ENCODE results near the gene FAM240B.

The FAM240B gene

GRCh38 chr9:38697776-38698300 is 22.1 kb downstream of the FAM240B start:
- no peak for DNase-seq

- no peak for DNase-seq
Observed at GRCh38 chr9:38696999-38697398, 22.9 kb downstream of the FAM240B start.

- no peak for DNase-seq
Observed at GRCh38 chr9:38694676-38695075, 25.3 kb downstream of the FAM240B start.

GRCh38 chr9:38692707-38693106 is 27.2 kb downstream of the FAM240B start:
- DNase-seq = no peak

GRCh38 chr9:38690574-38690973 is 29.4 kb downstream of the FAM240B start:
- DNase-seq = no peak

GRCh38 chr9:38689678-38690077 is 30.3 kb downstream of the FAM240B start:
- no peak for DNase-seq

- DNase-seq = no peak
Observed at GRCh38 chr9:38687992-38688391, 31.9 kb downstream of the FAM240B start.

GRCh38 chr9:38687389-38687842 is 32.5 kb downstream of the FAM240B start:
- DNase-seq = no peak

GRCh38 chr9:38686933-38687332 is 33.0 kb downstream of the FAM240B start:
- no peak for DNase-seq

- DNase-seq = no peak
Observed at GRCh38 chr9:38685535-38685934, 34.4 kb downstream of the FAM240B start.

GRCh38 chr9:38683336-38683735 is 36.6 kb downstream of the FAM240B start:
- no peak for DNase-seq

GRCh38 chr9:38682713-38683112 is 37.2 kb downstream of the FAM240B start:
- no peak for DNase-seq

- no peak for DNase-seq
Observed at GRCh38 chr9:38681747-38682227, 38.1 kb downstream of the FAM240B start.

GRCh38 chr9:38680837-38681445 is 39.0 kb downstream of the FAM240B start:
- no peak for DNase-seq

GRCh38 chr9:38677660-38678303 is 42.2 kb downstream of the FAM240B start:
- DNase-seq = no peak

- no peak for DNase-seq
Observed at GRCh38 chr9:38675831-38676230, 44.1 kb downstream of the FAM240B start.

- DNase-seq = no peak
Observed at GRCh38 chr9:38675211-38675610, 44.7 kb downstream of the FAM240B start.

GRCh38 chr9:38673399-38674193 is 46.3 kb downstream of the FAM240B start:
- DNase-seq = no peak

GRCh38 chr9:38671748-38672147 is 48.2 kb downstream of the FAM240B start:
- no peak for DNase-seq

- DNase-seq = no peak
Observed at GRCh38 chr9:38671372-38671731, 48.6 kb downstream of the FAM240B start.

GRCh38 chr9:38670542-38671371 is 49.2 kb downstream of the FAM240B start:
- DNase-seq = no peak

GRCh38 chr9:38668791-38669466 is 51.0 kb downstream of the FAM240B start:
- no peak for DNase-seq

Measured in GOT3 (cell line).